PFSK-1 (cell line): ENCODE data around the gene TIAM1.

Experiments used
- FOXP2 ChIP-seq: optimal IDR thresholded peaks from 2 replicates; pipeline ENCODE3; 2011; ENCODE audit warnings: borderline replicate concordance, control low read depth, inconsistent platforms; ENCODE audit not compliant: insufficient read depth; ENCODE audit errors: extremely low read length, extremely low read depth
- POLR2AphosphoS5 ChIP-seq: IDR thresholded peaks from 2 replicates; pipeline ENCODE4 v1.6.1; 2012; ENCODE audit warnings: low read depth, mild to moderate bottlenecking, control low read depth, low read length, moderate library complexity
- REST ChIP-seq, 2 experiments: IDR thresholded peaks; 2 replicates each; pipeline versions ENCODE4 v1.6.1 to v1.8.0; 2011 to 2012; ENCODE audit warnings: low read depth in 2 of 2, low read length in 2 of 2, control low read depth in 1 of 2, inconsistent platforms in 1 of 2, mild to moderate bottlenecking in 1 of 2, moderate library complexity in 1 of 2; ENCODE audit not compliant: insufficient read depth in 1 of 2
- SIN3A ChIP-seq: IDR thresholded peaks from 2 replicates; pipeline ENCODE4 v1.6.1; 2012; ENCODE audit warnings: mild to moderate bottlenecking, low read length, moderate library complexity, borderline replicate concordance; ENCODE audit not compliant: insufficient read depth
- TAF1 ChIP-seq: IDR thresholded peaks from 2 replicates; pipeline ENCODE4 v1.6.1; 2012; ENCODE audit warnings: low read length, control low read depth, borderline replicate concordance; ENCODE audit not compliant: insufficient read depth

The TIAM1 gene

GRCh38 chr21:31279214-31279613 lies 64.8 kb downstream of the TIAM1 start:
- no peak for TF ChIP-seq POLR2AphosphoS5
- no peak for TF ChIP-seq TAF1
- no peak for TF ChIP-seq SIN3A
- no peak for TF ChIP-seq FOXP2
- no peak for TF ChIP-seq REST (IDR thresholded peaks at IDR 0.05; ENCODE audit: insufficient read depth in 1 of 2, low read depth in 2 of 2, low read length in 2 of 2)

- TF ChIP-seq REST (IDR thresholded peaks at IDR 0.05; ENCODE audit: insufficient read depth in 1 of 2, low read depth in 2 of 2, low read length in 2 of 2): no peak
- no peak for TF ChIP-seq FOXP2
- no peak for TF ChIP-seq SIN3A
- no peak for TF ChIP-seq POLR2AphosphoS5
Measured at GRCh38 chr21:31278511-31279130, 65.4 kb downstream of the TIAM1 start.

GRCh38 chr21:31276663-31277062 lies 67.4 kb downstream of the TIAM1 start:
- TF ChIP-seq FOXP2 (no peak), SIN3A (no peak), POLR2AphosphoS5 (no peak), TAF1 (no peak), REST (IDR thresholded peaks at IDR 0.05; ENCODE audit: insufficient read depth in 1 of 2, low read depth in 2 of 2, low read length in 2 of 2) (no peak)

GRCh38 chr21:31275901-31276300 lies 68.2 kb downstream of the TIAM1 start:
- TF ChIP-seq REST (IDR thresholded peaks at IDR 0.05; ENCODE audit: insufficient read depth in 1 of 2, low read depth in 2 of 2, low read length in 2 of 2): no peak
- TF ChIP-seq FOXP2: no peak
- no peak for TF ChIP-seq POLR2AphosphoS5
- TF ChIP-seq SIN3A: no peak
- TF ChIP-seq TAF1: no peak

- TF ChIP-seq FOXP2: no peak
- TF ChIP-seq REST (IDR thresholded peaks at IDR 0.05; ENCODE audit: insufficient read depth in 1 of 2, low read depth in 2 of 2, low read length in 2 of 2): no peak
- TF ChIP-seq SIN3A: no peak
- TF ChIP-seq TAF1: no peak
- TF ChIP-seq POLR2AphosphoS5: no peak
Measured at GRCh38 chr21:31273278-31273677, 70.8 kb downstream of the TIAM1 start.
